GM21528 (cell line): Measurements from ENCODE around the gene CDK14.

ENCODE experiments used
- ATAC-seq: cut with Tn5 transposase; IDR thresholded peaks from one replicate; pipeline ENCODE4 v1.9.1; 2021; ENCODE audit warnings: mild to moderate bottlenecking, moderate library complexity; ENCODE audit not compliant: unreplicated experiment, low FRiP score

Gene CDK14

GRCh38 chr7:91228327-91228726, 632.2 kb downstream of the CDK14 start:
- no peak for ATAC-seq

GRCh38 chr7:91228927-91229558, 632.9 kb downstream of the CDK14 start:
- no peak for ATAC-seq

GRCh38 chr7:91230100-91230499, 634.0 kb downstream of the CDK14 start:
- ATAC-seq = no peak

GRCh38 chr7:91230503-91230902, 634.4 kb downstream of the CDK14 start:
- no peak for ATAC-seq

GRCh38 chr7:91233212-91233611, 637.1 kb downstream of the CDK14 start:
- ATAC-seq = no peak

- no peak for ATAC-seq
These were observed 639.2 kb downstream of the CDK14 start for GRCh38 chr7:91235211-91235832.

GRCh38 chr7:91239171-91239604, 643.1 kb downstream of the CDK14 start:
- no peak for ATAC-seq

GRCh38 chr7:91239772-91240171, 643.7 kb downstream of the CDK14 start:
- no peak for ATAC-seq

- ATAC-seq = no peak
These were observed 644.3 kb downstream of the CDK14 start for GRCh38 chr7:91240376-91240941.

GRCh38 chr7:91242097-91242844, 646.1 kb downstream of the CDK14 start:
- ATAC-seq = no peak

GRCh38 chr7:91243591-91244301, 647.6 kb downstream of the CDK14 start:
- no peak for ATAC-seq

- no peak for ATAC-seq
These were observed 651.4 kb downstream of the CDK14 start for GRCh38 chr7:91247500-91247899.

- ATAC-seq = no peak
These were observed 652.9 kb downstream of the CDK14 start for GRCh38 chr7:91248996-91249395.

GRCh38 chr7:91249506-91250233, 653.5 kb downstream of the CDK14 start:
- ATAC-seq = no peak

GRCh38 chr7:91250706-91251105, 654.6 kb downstream of the CDK14 start:
- no peak for ATAC-seq

GRCh38 chr7:91251877-91252276, 655.8 kb downstream of the CDK14 start:
- ATAC-seq = no peak
